ENCODE results near the gene ATG7.

DNA sequence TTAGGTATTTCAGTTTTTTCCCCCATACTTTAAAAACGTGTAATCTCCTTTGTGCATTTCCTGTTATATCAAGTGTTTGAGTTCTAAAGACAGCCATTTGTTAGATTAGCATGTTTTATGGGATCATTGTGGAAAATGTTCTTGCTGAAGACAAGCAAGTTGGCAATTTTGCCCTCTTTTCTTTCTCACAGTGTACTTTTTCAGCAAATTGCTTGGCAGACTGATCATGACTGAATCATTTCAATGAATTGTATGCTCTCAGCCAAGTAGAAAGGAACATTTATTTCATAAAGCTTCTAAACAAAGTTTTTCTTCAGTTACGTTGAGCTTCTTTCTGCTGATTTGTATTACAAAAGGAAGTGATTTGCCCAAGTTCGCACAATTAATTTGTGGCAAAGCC, 51.6 kb downstream of the ATG7 start:
- TF ChIP-seq, protein P1, sequence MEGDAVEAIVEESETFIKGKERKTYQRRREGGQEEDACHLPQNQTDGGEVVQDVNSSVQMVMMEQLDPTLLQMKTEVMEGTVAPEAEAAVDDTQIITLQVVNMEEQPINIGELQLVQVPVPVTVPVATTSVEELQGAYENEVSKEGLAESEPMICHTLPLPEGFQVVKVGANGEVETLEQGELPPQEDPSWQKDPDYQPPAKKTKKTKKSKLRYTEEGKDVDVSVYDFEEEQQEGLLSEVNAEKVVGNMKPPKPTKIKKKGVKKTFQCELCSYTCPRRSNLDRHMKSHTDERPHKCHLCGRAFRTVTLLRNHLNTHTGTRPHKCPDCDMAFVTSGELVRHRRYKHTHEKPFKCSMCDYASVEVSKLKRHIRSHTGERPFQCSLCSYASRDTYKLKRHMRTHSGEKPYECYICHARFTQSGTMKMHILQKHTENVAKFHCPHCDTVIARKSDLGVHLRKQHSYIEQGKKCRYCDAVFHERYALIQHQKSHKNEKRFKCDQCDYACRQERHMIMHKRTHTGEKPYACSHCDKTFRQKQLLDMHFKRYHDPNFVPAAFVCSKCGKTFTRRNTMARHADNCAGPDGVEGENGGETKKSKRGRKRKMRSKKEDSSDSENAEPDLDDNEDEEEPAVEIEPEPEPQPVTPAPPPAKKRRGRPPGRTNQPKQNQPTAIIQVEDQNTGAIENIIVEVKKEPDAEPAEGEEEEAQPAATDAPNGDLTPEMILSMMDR (conservative IDR thresholded peaks at IDR 0.05): no peak
- no peak for TF ChIP-seq EZH2 (IDR thresholded peaks at IDR 0.05; ENCODE audit: low read depth)

All from PC-9 (cell line).